Measurements from ENCODE around the gene FOXP3.

FOXP3 gene

GRCh38 chrX:49276671-49277534 is 12.4 kb upstream of the FOXP3 start:
- no peak for DNase-seq
- peak overlapping the region; percentile 37 for H3K27ac ChIP-seq (ENCODE audit: insufficient read depth, low read length, poor library complexity, severe bottlenecking)
- no peaks in the 10 kb centered on the region for H3K9me3 ChIP-seq (ENCODE audit: control insufficient read depth, low read length)
- H3K4me1 ChIP-seq (ENCODE audit: control insufficient read depth, insufficient read depth, low read length, poor library complexity, severe bottlenecking) = peaks cover 38% of the 10 kb centered on the region
- H3K27me3 ChIP-seq (replicated peaks; ENCODE audit: control insufficient read depth, insufficient read depth, low read length, poor library complexity, severe bottlenecking) = no peaks in the 10 kb centered on the region
- H3K4me3 ChIP-seq (ENCODE audit: insufficient read depth, low read depth, low read length, poor library complexity, severe bottlenecking) = no peak overlapping the region
- H3K36me3 ChIP-seq (ENCODE audit: control insufficient read depth, insufficient read depth, low read length) = no peaks in the 10 kb centered on the region

GRCh38 chrX:49276207-49276606 is 11.7 kb upstream of the FOXP3 start:
- Histone ChIP-seq H3K4me1 (ENCODE audit: control insufficient read depth, insufficient read depth, low read length, poor library complexity, severe bottlenecking) (peaks cover 40% of the 10 kb centered on the region), H3K4me3 (ENCODE audit: insufficient read depth, low read depth, low read length, poor library complexity, severe bottlenecking) (no peak overlapping the region), H3K27ac (ENCODE audit: insufficient read depth, low read length, poor library complexity, severe bottlenecking) (peak overlapping the region; percentile 25), H3K36me3 (ENCODE audit: control insufficient read depth, insufficient read depth, low read length) (no peaks in the 10 kb centered on the region), H3K27me3 (replicated peaks; ENCODE audit: control insufficient read depth, insufficient read depth, low read length, poor library complexity, severe bottlenecking) (no peaks in the 10 kb centered on the region), H3K9me3 (ENCODE audit: control insufficient read depth, low read length) (no peaks in the 10 kb centered on the region)
- no peak for DNase-seq

DNA sequence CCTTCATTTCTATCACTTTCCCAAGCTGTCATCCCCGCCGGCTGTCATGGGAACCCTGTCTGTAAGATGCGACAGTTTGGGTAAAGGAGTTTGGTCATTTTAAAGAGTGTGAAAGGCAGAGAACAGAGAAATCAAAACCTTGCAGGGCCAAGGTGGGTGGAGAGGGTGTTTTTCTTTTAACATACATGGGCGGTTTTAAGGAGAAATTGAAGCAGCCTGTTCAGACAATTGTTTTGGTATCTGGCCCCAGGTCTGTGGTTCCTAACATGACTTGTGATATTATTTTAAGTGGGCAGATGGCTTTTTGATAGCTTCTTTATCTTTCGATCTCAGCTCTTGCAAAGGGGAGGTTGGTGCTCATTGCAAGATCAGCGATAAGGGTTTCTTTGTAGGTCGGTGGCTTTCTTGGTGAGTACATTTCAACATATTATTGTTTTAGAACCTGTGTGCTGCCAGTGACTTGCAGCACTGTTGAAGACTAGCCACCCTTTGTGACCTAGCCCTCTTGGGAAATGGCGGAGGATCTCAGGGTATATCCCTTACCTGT is 8.7 kb upstream of the FOXP3 start:
- Histone ChIP-seq H3K27me3 (replicated peaks; ENCODE audit: control insufficient read depth, insufficient read depth, low read length, poor library complexity, severe bottlenecking) (no peaks in the 10 kb centered on the region), H3K36me3 (ENCODE audit: control insufficient read depth, insufficient read depth, low read length) (no peaks in the 10 kb centered on the region), H3K9me3 (ENCODE audit: control insufficient read depth, low read length) (no peaks in the 10 kb centered on the region), H3K27ac (ENCODE audit: insufficient read depth, low read length, poor library complexity, severe bottlenecking) (peak overlapping the region; percentile 41), H3K4me3 (ENCODE audit: insufficient read depth, low read depth, low read length, poor library complexity, severe bottlenecking) (peak overlapping the region; percentile 39), H3K4me1 (ENCODE audit: control insufficient read depth, insufficient read depth, low read length, poor library complexity, severe bottlenecking) (peaks cover 42% of the 10 kb centered on the region)
- DNase-seq = peak in 1 of 3 donors; percentile 28

GRCh38 chrX:49272421-49272820 is 7.9 kb upstream of the FOXP3 start:
- H3K9me3 ChIP-seq (ENCODE audit: control insufficient read depth, low read length) = no peaks in the 10 kb centered on the region

GRCh38 chrX:49271341-49271740 is 6.8 kb upstream of the FOXP3 start:
- Histone ChIP-seq H3K36me3 (ENCODE audit: control insufficient read depth, insufficient read depth, low read length) (no peaks in the 10 kb centered on the region), H3K27me3 (replicated peaks; ENCODE audit: control insufficient read depth, insufficient read depth, low read length, poor library complexity, severe bottlenecking) (no peaks in the 10 kb centered on the region), H3K4me1 (ENCODE audit: control insufficient read depth, insufficient read depth, low read length, poor library complexity, severe bottlenecking) (peaks cover 37% of the 10 kb centered on the region), H3K4me3 (ENCODE audit: insufficient read depth, low read depth, low read length, poor library complexity, severe bottlenecking) (no peak overlapping the region), H3K27ac (ENCODE audit: insufficient read depth, low read length, poor library complexity, severe bottlenecking) (peak overlapping the region; percentile 2), H3K9me3 (ENCODE audit: control insufficient read depth, low read length) (no peaks in the 10 kb centered on the region)
- no peak for DNase-seq

More at GRCh38 chrX:49272421-49272820, 7.9 kb upstream of the FOXP3 start:
- H3K27me3 ChIP-seq (replicated peaks; ENCODE audit: control insufficient read depth, insufficient read depth, low read length, poor library complexity, severe bottlenecking) = no peaks in the 10 kb centered on the region
- peaks cover 45% of the 10 kb centered on the region for H3K4me1 ChIP-seq (ENCODE audit: control insufficient read depth, insufficient read depth, low read length, poor library complexity, severe bottlenecking)
- H3K4me3 ChIP-seq (ENCODE audit: insufficient read depth, low read depth, low read length, poor library complexity, severe bottlenecking) = peak overlapping the region; percentile 39
- H3K36me3 ChIP-seq (ENCODE audit: control insufficient read depth, insufficient read depth, low read length) = no peaks in the 10 kb centered on the region
- peak overlapping the region; percentile 41 for H3K27ac ChIP-seq (ENCODE audit: insufficient read depth, low read length, poor library complexity, severe bottlenecking)
- peak in 1 of 3 donors; percentile 11 for DNase-seq

DNA sequence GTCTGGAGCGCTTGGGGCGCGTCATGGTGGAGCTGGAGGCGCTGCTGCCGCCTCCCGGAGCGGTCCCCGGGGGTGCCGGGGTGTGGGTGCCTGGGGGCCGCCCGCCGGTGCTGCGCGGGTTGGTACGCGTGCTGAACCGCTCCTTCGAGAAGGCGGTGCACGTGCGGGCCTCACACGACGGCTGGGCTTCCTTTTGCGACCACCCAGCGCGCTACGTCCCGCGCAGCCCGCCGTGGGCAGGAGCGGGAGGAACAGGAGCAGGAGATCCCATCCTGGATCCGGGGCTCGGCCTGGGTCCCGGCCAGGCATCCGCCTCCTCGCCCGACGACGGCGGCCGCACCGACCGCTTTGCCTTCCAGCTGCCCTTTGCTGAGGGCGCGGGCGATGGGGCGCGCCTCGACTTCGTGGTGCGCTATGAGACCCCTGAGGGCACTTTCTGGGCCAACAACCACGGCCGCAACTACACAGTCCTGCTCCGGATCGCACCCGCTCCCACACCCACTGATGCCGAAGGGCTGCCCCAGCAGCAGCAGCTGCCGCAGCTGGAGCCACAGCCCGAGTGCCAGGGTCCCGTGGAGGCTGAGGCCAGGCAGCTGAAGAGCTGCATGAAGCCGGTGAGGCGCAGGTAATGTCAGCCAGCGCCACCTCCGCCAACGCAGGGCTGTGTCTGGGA is 5.9 kb upstream of the FOXP3 start:
- Histone ChIP-seq H3K9me3 (ENCODE audit: control insufficient read depth, low read length) (no peaks in the 10 kb centered on the region), H3K27me3 (replicated peaks; ENCODE audit: control insufficient read depth, insufficient read depth, low read length, poor library complexity, severe bottlenecking) (no peaks in the 10 kb centered on the region), H3K4me3 (ENCODE audit: insufficient read depth, low read depth, low read length, poor library complexity, severe bottlenecking) (peak overlapping the region; percentile 54), H3K4me1 (ENCODE audit: control insufficient read depth, insufficient read depth, low read length, poor library complexity, severe bottlenecking) (peaks cover 35% of the 10 kb centered on the region), H3K36me3 (ENCODE audit: control insufficient read depth, insufficient read depth, low read length) (no peaks in the 10 kb centered on the region), H3K27ac (ENCODE audit: insufficient read depth, low read length, poor library complexity, severe bottlenecking) (peak overlapping the region; percentile 97)
- no peak for DNase-seq

DNA sequence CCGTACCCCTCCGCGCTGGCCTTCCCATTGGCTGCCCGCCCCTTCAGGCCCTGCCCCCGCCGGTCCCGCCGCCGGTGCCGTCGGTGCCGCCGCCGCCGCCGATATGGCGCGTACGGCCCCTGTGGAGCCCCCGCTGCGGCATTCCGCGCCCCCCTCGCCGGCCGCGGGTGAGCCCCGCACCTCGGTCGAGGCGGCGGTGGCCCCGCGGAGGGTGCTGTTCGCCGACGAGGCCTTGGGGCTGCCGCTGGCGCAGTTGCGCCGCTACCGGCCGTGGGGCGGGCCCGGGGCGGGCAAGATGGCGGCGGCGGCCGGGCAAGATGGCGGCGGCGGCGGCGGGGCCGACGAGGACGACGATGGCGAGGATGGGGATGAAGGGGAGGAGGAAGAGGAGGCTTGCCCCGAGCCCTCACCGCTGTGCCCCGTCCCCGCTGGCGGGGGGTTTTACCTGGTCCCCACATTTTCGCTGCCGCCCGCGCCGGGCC is 5.3 kb upstream of the FOXP3 start, which contains the start of gene PPP1R3F:
Gene PPP1R3F, plus strand, starts transcription at position 27 of the 482 bp plus-strand sequence. Its CDS starts 77 bp downstream, at position 104.
- no peak for DNase-seq
- Histone ChIP-seq H3K4me1 (ENCODE audit: control insufficient read depth, insufficient read depth, low read length, poor library complexity, severe bottlenecking) (peaks cover 30% of the 10 kb centered on the region), H3K27ac (ENCODE audit: insufficient read depth, low read length, poor library complexity, severe bottlenecking) (peak within 1 kb of the TSS; percentile 97), H3K4me3 (ENCODE audit: insufficient read depth, low read depth, low read length, poor library complexity, severe bottlenecking) (peak within 1 kb of the TSS; percentile 63), H3K36me3 (ENCODE audit: control insufficient read depth, insufficient read depth, low read length) (no peaks in the 10 kb centered on the region), H3K9me3 (ENCODE audit: control insufficient read depth, low read length) (no peaks in the 10 kb centered on the region), H3K27me3 (replicated peaks; ENCODE audit: control insufficient read depth, insufficient read depth, low read length, poor library complexity, severe bottlenecking) (no peaks in the 10 kb centered on the region)

DNA sequence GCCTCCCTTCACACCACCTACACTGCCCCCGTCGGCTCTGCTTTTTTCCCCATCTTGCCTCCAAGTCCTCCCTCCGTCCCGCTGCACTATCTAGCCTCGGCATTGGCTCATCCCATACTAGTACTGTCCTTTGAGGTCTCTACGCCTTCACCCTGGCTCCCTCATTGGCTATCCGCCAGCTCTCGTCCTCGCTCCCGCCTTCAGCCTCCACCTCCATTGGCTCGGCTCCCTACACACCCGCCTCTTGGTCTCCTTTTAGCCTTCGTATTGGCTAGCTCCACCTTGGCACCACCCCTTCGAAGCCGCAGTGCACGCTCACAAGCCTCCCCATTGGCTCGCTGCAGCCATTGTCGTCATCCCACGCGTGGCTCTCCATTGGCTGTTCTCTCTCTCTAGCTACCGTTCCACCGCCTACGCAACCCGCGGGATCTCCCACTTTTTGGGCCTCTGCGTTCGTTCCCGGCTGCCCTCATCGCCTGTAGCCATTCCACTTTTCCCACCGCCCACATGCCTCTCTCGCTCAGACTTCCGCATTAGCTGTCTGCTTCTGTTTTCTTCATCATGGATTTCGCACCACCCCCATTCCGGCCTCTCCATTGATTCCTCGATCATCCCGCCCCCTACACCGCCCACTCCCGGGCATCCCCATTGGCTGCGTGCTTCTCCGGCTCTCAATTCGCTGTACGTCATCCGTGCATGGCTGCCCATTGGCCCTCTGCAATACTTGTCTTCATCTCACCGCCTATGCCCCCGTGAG is 4.7 kb upstream of the FOXP3 start:
- peak; percentile 91 to 92 (median 92) for DNase-seq
- H3K36me3 ChIP-seq (ENCODE audit: control insufficient read depth, insufficient read depth, low read length) = no peaks in the 10 kb centered on the region
- peak overlapping the region; percentile 97 for H3K27ac ChIP-seq (ENCODE audit: insufficient read depth, low read length, poor library complexity, severe bottlenecking)
- H3K4me1 ChIP-seq (ENCODE audit: control insufficient read depth, insufficient read depth, low read length, poor library complexity, severe bottlenecking) = peaks cover 24% of the 10 kb centered on the region
- H3K4me3 ChIP-seq (ENCODE audit: insufficient read depth, low read depth, low read length, poor library complexity, severe bottlenecking) = peak overlapping the region; percentile 63
- no peaks in the 10 kb centered on the region for H3K9me3 ChIP-seq (ENCODE audit: control insufficient read depth, low read length)
- H3K27me3 ChIP-seq (replicated peaks; ENCODE audit: control insufficient read depth, insufficient read depth, low read length, poor library complexity, severe bottlenecking) = no peaks in the 10 kb centered on the region

- Histone ChIP-seq H3K9me3 (ENCODE audit: control insufficient read depth, low read length) (no peaks in the 10 kb centered on the region), H3K36me3 (ENCODE audit: control insufficient read depth, insufficient read depth, low read length) (no peaks in the 10 kb centered on the region), H3K4me3 (ENCODE audit: insufficient read depth, low read depth, low read length, poor library complexity, severe bottlenecking) (peak overlapping the region; percentile 20), H3K27ac (ENCODE audit: insufficient read depth, low read length, poor library complexity, severe bottlenecking) (peak overlapping the region; percentile 67), H3K27me3 (replicated peaks; ENCODE audit: control insufficient read depth, insufficient read depth, low read length, poor library complexity, severe bottlenecking) (no peaks in the 10 kb centered on the region), H3K4me1 (ENCODE audit: control insufficient read depth, insufficient read depth, low read length, poor library complexity, severe bottlenecking) (peaks cover 19% of the 10 kb centered on the region)
- DNase-seq = no peak
Measured at GRCh38 chrX:49268702-49269009, 4.1 kb upstream of the FOXP3 start.
